IPS-18c (cell line): ENCODE data around the gene E2F2.
"Not testable (repeated sequence)": the region's sequence is repeated elsewhere in the genome, so short reads cannot be mapped to it uniquely, and the experiment has no call there.

Source experiments
- H3K4me3 ChIP-seq: 2 replicates; pipeline ENCODE4 v1.7.0; 2013; ENCODE audit warnings: low read depth, mild to moderate bottlenecking, low read length, moderate library complexity; ENCODE audit not compliant: insufficient read depth
- H3K9me3 ChIP-seq: one replicate; pipeline ENCODE4 v1.6.1; 2013; ENCODE audit warnings: mild to moderate bottlenecking, low read length, moderate library complexity; ENCODE audit not compliant: control insufficient read depth, insufficient read depth

Gene E2F2

DNA sequence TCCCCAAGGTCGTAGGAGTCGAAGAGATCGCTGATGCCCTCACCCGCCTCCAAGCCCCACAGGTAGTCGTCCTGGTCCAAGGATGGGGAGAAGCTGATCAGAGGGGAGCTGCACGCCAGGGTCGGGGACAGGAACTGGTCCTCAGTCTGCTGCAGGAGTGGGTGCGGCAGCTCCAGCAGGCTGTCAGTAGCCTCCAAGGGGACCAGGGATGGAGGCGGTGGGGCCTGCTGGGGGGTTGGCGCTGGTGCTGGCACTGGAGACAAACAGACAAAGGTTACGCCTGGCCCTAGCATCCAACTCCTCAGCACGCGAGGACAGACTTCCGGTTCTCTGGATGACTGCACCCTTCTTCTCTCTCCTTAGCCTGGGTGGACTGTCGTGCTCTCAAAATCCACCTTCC lies 21.1 kb downstream of the E2F2 start:
- Histone ChIP-seq H3K9me3 (no peaks in the 10 kb centered on the region), H3K4me3 (no peak overlapping the region)

DNA sequence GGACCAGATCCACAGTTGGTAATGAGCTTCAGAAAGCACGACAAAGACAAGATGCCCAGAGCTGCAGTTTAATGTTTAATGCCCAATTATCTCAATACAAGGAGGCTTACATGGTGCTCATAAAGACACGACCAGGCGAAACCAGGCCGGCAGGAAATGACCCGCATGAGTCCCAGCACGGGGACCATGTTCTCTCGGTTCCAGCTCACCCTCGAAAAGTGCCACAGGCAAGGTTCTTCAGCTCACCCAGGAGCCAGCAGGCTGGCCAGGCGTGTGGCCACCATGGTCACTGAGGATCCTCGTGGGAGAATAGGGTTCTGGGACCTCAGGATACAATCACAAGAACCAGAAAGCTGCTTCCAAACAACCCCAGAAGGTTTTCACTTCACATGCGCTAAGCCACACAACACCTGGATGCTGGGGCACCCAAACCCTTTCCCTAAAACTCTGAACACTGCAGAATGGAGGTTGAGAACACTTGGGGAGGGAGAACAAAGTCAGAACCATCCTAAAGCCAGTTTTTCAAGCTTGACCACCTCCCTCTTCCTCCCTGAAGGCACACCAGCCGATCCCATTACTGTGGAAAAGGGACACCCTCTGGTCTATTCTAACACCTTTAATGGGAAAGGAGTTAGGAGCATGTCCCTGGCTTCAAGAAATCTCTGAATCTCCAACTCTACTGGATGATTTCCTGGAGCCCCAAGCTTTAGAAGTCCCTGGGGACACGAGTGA lies 24.5 kb downstream of the E2F2 start:
- no peak overlapping the region for H3K4me3 ChIP-seq
- H3K9me3 ChIP-seq, result no peaks in the 10 kb centered on the region

DNA sequence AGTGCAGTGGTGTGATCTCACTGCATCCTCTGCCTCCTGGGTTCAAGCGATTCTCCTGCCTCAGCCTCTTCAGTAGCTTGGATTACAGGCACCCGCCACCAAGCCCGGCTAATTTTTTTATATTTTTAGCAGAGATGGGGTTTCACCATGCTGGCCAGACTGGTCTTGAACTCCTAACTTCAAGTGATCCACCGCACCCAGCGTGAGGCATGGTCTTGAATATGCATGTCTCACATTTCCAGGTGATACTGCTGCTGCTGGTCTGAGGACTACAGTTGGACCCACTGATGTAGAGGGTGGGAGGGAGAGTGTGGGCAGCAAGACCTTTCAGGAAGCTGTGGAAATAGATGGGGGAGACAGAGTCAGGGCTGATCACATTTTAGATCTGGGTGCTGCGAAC lies 25.2 kb downstream of the E2F2 start:
- Histone ChIP-seq H3K4me3 (no peak overlapping the region), H3K9me3 (no peaks in the 10 kb centered on the region)

DNA sequence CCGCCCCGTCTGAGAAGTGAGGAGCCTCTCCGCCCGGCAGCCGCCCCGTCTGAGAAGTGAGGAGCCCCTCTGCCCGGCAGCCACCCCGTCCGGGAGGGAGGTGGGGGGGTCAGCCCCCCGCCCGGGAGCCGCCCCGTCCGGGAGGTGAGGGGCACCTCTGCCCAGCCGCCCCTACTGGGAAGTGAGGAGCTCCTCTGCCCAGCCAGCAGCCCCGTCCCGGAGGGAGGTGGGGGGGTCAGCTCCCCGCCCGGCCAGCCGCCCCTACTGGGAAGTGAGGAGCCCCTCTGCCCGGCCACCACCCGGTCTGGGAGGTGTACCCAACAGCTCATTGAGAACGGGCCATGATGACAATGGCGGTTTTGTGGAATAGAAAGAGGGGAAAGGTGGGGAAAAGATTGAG lies 26.9 kb downstream of the E2F2 start:
- H3K4me3 ChIP-seq, H3K9me3 ChIP-seq: not testable (repeated sequence)

DNA sequence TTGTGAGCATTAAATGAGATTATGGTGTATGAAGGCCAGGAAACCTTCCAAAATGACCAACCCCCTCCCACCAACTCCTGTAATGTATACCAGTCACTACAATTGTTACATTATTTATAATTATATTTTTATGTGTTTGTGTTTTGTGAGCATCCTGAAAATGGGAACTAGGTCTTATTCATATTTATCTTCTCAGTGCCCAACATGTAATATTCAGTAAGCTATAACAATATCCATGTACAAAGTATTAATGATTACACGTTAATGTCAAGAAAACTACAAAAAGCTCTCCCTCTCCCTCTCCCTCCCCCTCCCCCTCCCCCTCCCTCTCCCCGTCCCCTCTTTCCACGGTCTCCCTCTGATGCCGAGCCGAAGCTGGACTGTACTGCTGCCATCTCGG lies 28.1 kb downstream of the E2F2 start:
- H3K4me3 ChIP-seq, result no peak overlapping the region
- H3K9me3 ChIP-seq, result no peaks in the 10 kb centered on the region

DNA sequence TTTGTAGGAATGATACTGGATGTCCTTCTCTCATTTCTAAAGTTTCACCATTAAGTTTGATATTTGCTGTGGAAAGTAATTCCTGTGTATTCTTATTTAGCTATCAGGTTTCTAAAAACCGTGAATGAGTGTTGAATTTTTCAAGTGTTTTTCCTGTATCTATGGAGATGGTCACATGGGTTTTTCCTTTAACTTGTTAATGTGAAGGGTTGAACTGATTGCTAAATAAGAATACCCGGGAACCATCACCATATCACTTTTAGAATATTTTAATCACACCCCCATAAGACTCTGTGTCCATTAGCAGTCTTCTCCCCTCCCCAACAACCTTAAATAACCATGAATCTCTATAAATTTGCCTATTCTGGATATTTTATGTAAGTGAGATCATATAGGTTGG lies 30.6 kb downstream of the E2F2 start:
- Histone ChIP-seq H3K4me3 (no peak overlapping the region), H3K9me3 (no peaks in the 10 kb centered on the region)

DNA sequence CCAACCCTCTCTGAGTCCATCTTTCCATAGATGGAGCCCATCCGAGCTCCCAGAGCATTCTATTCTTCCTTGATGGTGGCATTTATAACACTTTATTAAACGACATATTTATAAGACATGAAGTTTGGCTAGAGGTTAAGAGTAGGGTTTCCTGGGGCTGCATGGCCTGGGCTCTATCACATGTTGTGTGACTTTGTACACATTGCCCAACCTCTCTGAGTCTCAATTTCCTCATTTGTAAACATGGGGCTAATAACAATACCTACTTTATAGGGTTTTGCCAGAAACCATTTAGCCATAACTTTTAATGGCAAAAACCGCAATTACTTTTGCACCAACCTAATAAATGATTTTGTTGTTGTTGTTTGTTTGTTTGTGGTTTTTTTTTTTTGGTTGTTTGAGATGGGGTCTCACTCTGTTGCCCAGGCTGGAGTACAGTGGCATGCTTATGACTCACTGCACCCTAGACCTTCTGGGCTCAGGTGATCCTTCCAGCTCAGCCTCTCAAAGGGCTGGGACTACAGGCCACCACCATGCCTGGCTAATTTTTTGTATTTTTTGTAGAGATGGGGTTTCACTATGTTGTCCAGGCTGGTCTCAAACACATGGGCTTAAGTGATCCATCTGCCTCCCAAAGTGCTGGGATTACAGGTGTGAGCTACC lies 33.1 kb downstream of the E2F2 start:
- Histone ChIP-seq H3K9me3 (no peaks in the 10 kb centered on the region), H3K4me3 (no peak overlapping the region)

DNA sequence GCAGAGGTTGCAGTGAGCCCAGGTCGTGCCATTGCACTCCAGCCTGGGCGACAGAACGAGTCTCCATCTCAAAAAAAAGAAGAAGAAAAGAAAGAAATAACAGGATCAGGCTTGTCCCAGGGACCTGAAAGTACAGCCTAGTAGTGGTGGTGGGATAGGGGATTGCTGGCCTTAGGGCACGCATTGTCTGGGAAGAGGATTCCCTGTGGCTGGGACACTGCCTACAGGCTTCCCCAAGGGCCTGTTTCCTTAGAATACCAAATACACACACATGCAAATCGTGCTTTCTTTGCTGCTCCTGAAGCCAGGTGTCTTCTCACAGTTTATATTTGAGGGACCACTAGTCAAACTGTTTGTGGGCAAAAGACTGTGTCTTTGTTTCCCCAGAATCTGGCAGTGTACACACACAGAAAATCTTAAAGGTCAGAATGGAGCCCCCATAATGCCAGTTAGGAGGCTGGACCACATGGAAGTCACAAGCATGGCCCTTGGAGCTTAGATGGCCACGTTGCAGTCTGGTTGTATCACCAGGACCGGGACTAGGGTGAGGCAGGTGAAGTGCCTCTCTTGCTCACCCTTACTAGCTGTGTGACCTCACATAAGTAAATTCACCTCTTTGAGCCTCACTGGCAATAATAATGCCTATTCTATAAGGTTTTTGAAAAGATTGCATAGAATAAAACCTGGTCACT lies 34.4 kb downstream of the E2F2 start:
- Histone ChIP-seq H3K4me3 (no peak overlapping the region), H3K9me3 (no peaks in the 10 kb centered on the region)

DNA sequence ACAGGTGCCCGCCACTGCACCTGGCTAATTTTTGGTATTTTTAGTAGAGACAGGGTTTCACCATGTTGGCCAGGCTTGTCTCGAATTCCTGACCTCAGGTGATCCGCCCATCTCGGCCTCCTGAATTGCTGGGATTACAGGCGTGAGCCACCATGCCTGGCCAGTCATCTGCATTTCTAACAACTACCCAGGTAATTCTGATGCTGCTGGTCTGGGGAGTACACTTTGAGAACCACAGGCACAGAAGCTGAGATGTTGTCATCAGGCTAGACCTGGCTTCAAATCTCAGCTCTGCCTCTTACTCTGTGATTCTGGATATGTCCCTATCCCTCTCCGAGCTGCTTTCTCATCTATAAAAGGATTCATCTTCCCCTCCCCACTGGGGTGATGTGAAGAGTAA lies 36.2 kb downstream of the E2F2 start:
- H3K9me3 ChIP-seq, H3K4me3 ChIP-seq: not testable (repeated sequence)

DNA sequence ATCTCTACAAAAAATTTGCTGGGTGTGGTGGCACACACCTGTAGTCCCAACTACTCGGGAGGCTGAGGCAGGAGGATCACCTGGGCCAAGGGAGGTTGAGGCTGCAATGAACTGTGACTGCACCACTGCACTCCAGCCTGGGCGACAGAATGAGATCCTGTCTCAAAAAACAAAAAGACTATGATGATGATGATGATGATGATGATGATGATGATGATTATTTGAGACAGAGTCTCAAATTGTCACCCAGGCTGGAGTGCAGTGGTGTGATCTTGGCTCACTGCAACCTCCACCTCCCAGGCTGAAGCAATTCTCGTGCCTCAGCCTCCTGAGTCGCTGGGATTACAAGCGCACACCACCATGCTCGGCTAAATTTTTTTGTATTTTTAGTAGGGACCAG lies 38.3 kb downstream of the E2F2 start:
- H3K4me3 ChIP-seq, H3K9me3 ChIP-seq: not testable (repeated sequence)

DNA sequence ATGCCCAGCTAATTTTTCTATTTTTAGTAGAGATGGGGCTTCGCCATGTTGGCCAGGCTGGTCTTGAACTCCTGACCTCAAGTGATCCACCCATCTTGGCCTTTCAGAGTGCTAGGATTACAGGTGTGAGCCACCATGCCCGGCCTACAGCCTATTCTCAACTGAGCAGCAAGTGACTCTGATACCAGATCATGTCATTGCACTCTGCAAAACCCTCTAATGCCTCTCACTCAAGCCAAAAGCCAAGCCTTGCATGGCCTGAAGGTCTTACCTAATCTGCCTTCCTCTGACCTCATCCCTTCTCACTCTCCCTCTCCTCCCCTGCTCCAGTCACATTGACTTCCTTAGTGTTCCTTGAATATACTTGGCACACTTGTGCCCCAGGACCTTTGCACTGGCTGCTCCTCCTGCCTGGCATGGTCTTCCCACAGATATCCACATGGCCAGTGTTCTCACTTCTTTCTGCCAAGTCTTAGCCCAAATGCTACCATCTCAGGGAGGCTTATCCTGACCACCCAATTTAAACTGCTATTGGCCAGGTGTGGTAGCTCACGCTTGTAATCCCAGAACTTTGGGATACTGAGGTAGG lies 38.8 kb downstream of the E2F2 start:
- H3K4me3 ChIP-seq, result no peak overlapping the region
- no peaks in the 10 kb centered on the region for H3K9me3 ChIP-seq

DNA sequence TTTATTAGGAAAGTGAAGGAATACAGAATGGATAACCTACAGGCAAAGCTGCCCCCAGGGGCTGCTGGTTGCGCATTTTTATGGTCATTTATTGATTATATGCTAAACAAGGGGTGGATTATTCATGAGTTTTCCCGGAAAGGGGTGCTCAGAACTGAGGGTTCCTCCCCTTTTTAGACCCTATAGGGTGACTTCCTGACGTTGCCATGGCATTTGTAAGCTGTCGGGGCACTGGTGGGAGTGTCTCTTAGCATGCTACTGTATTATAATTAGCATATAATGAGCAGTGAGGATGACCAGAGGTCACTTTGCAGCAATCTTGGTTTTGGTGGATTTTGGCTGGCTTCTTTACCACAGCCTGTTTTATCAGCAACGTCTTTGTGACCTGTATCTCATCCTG lies 41.2 kb downstream of the E2F2 start:
- no peak overlapping the region for H3K4me3 ChIP-seq
- no peaks in the 10 kb centered on the region for H3K9me3 ChIP-seq

DNA sequence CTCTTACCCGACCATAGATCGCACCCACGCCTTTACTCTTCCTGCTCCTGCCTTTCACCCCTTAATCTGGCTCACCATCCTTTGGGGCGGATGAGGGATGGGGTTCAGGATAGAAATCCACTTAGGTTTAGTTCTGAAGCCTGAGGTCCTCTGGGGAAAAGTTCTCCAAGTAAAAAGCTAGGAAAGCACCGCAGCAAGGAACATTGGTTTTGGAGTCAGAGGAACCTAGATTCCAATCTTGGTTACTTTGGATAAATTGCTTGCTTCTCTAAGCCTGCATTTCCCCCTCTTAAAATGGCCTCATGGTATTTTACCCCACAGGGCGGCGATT lies 46.1 kb downstream of the E2F2 start:
- no peaks in the 10 kb centered on the region for H3K9me3 ChIP-seq
- peak overlapping the region; percentile 57; the same call in 1 of the 2 replicates for H3K4me3 ChIP-seq

DNA sequence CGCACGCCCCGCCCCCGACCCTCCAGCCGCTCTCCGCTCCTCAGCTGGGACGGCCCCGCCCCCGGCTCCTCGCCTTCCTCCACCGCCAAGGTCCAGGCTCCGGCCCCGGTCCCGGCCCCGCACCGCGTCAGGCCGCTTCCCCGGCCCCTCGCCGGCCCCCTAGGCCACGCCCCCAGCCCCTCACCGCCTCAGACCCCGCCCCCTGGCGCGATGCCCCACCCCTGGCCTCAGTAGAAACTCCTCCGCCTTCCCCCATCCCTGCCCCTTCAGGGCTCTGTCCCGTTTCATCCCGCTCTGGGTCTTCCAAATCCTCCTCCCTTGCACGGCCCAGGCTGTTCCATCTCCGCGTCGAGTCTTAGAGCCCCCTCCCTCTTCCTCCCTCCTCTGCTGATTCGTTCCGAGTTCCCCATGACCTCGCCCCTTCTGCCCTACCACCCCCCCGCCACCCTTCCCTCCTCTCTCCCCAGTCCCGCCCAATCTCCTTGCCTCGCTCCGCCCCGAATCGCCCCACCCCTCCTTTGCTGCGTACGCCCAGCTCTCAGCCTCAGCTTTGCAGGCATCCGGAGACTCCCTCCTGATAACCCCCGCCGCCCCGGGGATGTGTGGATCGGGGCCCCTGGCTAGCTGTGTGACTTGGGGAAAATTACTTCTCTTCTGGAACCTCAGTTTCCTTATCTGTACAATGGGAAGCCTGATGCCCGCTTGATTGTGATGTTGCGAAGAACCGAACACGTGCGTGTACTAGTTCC lies 46.6 kb downstream of the E2F2 start:
- peak overlapping the region; percentile 57 for H3K4me3 ChIP-seq
- no peaks in the 10 kb centered on the region for H3K9me3 ChIP-seq

DNA sequence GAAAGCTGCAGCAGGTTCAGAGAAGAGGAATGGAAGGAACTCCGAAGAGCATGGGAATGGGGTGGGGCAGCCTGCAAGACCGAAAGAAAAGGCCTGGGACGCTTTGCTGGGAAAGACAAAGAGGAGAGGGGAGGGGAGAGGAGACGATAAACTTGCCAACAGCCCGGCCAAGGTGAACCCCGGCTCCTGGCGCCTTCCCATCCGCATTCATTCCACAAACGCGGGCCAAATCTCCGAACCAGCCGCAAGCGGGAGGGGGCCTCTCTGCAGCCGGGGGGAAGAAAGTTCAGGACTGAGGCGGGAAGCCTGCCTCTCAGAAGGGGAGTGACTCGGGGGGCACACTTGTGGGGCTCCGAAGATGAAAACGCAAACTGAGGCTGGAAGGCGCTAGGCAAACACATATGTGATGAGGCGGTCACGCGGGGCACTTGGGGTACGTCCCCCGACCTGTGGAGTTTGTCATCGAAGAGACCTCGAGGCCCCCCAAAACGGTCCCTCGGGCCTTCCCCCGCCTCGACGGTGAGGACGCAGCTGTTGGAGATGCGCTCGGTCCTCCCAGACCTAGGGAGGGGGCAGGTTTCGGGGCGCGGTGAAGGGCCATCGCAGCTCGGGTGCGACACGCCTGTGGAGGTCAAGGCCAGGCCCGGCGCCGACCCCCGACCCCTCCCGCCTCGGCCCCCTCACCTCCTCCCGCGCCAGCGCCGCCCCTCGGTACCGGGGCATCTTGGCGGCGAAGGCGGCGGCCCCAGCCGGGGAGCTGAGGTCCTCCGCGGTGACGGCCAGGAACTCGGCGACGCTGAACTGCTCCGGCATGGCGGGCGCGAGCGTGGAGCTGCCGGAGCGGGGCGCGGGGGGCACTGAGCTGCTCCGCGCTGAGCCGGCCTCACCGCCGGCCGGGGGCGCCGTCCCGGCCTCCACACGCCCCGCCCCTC lies 47.4 kb downstream of the E2F2 start, which contains the start of gene ASAP3:
Gene ASAP3, minus strand, starts transcription at position 859 of the 932 bp plus-strand sequence. Its CDS starts 46 bp downstream, at position 813.
- Histone ChIP-seq H3K9me3 (no peaks in the 10 kb centered on the region), H3K4me3 (peak within 1 kb of the TSS; percentile 74)

DNA sequence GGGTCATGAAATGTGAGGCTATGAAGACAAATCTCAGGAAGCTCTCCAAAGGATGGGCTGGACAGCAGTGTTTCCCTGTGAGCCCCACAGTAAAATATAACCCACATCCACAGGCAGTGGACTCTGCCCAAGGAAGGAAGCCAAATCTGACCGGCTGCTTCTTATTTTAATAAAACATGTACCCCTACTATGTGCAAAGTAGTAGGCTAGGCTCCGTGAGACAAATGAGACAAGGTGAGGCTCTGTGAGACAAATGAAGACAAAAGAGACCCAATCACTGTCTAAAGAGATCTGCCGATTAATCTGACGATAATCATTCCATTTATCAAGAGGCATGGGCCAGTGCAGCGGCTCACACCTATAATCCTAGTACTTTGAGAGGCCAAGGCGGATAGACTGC lies 49.1 kb downstream of the E2F2 start:
- H3K9me3 ChIP-seq, result no peaks in the 10 kb centered on the region
- no peak overlapping the region for H3K4me3 ChIP-seq
